ENCODE measurements around the gene OSTM1.

The OSTM1 gene

DNA sequence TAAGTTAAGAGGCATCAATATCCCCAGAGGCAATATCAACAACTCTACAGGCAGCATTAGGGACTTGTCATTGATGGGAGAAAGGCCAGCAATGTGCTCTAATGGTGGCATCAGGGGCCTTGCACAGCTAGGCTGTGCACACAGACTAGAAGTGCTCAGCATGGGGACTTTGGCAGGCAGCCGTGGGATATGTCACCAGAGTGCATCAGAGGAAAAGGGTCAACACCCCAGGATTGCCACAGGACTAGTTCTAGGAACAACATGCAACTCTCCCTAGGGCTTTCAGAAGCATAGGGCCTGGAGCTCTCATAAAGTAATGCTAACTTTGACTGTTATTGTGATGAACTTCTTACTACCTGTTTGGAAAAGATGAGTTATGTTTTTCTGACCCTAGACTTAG, 32.2 kb upstream of the OSTM1 start:
- H3K36me3 ChIP-seq (replicated peaks) = no peaks in the 10 kb centered on the region
- in situ Hi-C loops (cut with HindIII; ENCODE audit: low pct_ligation_motif_present, low sequenced_read_pairs) = loop anchor here (25.0 kb wide), 1 partner anchor 381 kb away; no protein-coding TSS in a partner anchor
- H3K27me3 ChIP-seq (replicated peaks) = peaks cover 2% of the 10 kb centered on the region
- H3K27ac ChIP-seq = no peak overlapping the region
- DNase-seq = no peak
- no peak overlapping the region for H3K4me3 ChIP-seq (ENCODE audit: low read depth, low read length)
- TF ChIP-seq, protein P1, sequence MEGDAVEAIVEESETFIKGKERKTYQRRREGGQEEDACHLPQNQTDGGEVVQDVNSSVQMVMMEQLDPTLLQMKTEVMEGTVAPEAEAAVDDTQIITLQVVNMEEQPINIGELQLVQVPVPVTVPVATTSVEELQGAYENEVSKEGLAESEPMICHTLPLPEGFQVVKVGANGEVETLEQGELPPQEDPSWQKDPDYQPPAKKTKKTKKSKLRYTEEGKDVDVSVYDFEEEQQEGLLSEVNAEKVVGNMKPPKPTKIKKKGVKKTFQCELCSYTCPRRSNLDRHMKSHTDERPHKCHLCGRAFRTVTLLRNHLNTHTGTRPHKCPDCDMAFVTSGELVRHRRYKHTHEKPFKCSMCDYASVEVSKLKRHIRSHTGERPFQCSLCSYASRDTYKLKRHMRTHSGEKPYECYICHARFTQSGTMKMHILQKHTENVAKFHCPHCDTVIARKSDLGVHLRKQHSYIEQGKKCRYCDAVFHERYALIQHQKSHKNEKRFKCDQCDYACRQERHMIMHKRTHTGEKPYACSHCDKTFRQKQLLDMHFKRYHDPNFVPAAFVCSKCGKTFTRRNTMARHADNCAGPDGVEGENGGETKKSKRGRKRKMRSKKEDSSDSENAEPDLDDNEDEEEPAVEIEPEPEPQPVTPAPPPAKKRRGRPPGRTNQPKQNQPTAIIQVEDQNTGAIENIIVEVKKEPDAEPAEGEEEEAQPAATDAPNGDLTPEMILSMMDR (IDR thresholded peaks at IDR 0.05; ENCODE audit: low read depth, low read length, missing control alignments) = no peak

DNA sequence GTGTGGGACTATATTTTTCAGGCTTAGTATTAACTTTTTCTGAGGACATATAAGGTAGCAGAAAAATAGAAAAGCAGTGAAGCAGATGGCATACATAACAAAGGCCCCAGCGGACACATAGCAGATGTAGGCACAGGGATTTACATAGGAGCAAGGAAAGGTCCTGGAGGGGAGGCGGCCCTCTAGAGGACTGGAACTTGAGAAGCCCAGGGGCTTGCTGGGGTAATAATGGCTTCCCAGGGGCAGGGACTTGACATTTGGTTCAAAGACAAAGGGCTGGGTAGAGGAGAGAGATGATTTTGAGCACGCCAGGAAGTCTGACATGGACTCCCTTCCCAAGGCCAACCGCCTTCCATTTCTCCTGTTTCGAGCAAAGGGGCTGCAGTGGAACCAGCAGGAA, 31.7 kb upstream of the OSTM1 start:
- no peaks in the 10 kb centered on the region for H3K36me3 ChIP-seq (replicated peaks)
- in situ Hi-C loops (cut with HindIII; ENCODE audit: low pct_ligation_motif_present, low sequenced_read_pairs) = loop anchor here (25.0 kb wide), 1 partner anchor 381 kb away; no protein-coding TSS in a partner anchor
- H3K4me3 ChIP-seq (ENCODE audit: low read depth, low read length) = no peak overlapping the region
- peaks cover 2% of the 10 kb centered on the region for H3K27me3 ChIP-seq (replicated peaks)
- H3K27ac ChIP-seq = no peak overlapping the region
- TF ChIP-seq, protein P1 (IDR thresholded peaks at IDR 0.05; ENCODE audit: low read depth, low read length, missing control alignments) = no peak
- no peak for DNase-seq

DNA sequence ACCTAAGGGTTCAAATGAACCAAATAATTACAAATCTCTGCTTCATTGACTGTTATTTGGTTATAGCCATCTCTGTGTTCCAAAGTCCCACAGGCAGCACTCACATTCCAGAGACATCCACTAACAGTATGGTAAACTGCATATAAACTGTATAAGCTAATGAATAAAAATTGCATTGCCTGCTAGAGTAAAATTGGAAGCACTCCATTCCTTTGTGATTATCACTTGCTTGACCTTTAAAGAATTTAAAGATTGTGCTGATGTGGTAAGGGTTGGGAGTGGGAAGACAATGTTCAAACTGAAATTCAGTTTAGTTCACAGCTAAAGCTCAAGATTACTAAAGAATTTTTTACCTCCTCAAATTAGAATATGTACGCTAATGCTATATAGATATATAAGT, 31.0 kb upstream of the OSTM1 start:
- in situ Hi-C loops (cut with HindIII; ENCODE audit: low pct_ligation_motif_present, low sequenced_read_pairs) = loop anchor here (25.0 kb wide), 1 partner anchor 382 kb away; no protein-coding TSS in a partner anchor
- DNase-seq = no peak
- TF ChIP-seq, protein P1 (IDR thresholded peaks at IDR 0.05; ENCODE audit: low read depth, low read length, missing control alignments) = no peak

DNA sequence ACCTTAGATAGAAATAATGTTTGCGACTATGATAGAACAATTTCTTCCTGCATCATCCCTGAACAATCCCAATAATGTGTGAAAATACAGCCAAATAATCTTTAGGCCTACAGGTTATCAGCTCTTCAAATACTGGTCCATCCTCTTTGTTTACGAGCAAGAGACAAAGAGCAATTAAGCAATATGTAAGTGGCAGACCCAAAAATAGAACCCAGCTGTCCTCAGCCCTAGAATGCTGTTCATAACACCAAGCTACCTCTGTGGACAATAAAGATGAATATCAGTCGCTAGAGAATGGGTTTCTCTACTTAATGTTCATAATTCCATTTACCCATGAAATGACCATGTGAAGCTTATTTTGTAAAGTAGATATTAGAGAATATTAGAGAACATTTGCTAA, 28.4 kb upstream of the OSTM1 start:
- no peak for DNase-seq
- no peak overlapping the region for H3K27ac ChIP-seq
- TF ChIP-seq, protein P1 (IDR thresholded peaks at IDR 0.05; ENCODE audit: low read depth, low read length, missing control alignments) = no peak
- H3K27me3 ChIP-seq (replicated peaks) = no peaks in the 10 kb centered on the region
- in situ Hi-C loops (cut with HindIII; ENCODE audit: low pct_ligation_motif_present, low sequenced_read_pairs) = loop anchor here (25.0 kb wide), 1 partner anchor 384 kb away; no protein-coding TSS in a partner anchor
- H3K36me3 ChIP-seq (replicated peaks) = no peaks in the 10 kb centered on the region
- no peak overlapping the region for H3K4me3 ChIP-seq (ENCODE audit: low read depth, low read length)

More for the DNA sequence above, 31.0 kb upstream of the OSTM1 start:
- Histone ChIP-seq H3K27ac (no peak overlapping the region), H3K27me3 (replicated peaks) (peaks cover under 1% of the 10 kb centered on the region), H3K4me3 (ENCODE audit: low read depth, low read length) (no peak overlapping the region), H3K36me3 (replicated peaks) (no peaks in the 10 kb centered on the region)

DNA sequence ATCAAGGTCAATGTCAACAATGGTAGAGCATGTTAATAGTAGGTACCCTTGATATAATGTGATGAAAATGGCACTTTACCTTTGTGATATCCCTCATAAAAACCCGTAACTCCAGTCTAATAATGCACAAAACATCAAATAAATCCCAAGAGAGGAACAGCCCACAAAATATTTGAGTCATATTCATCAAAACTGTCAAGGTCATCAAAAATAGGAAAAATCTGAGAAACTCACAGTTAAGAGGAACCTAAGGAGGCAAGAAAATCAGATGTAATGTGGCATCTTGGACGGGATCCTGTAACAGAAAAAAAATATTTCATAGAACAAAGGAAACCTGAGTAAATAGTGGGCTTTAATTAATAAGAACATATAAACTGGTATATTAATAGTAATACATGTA, 25.5 kb upstream of the OSTM1 start:
- Histone ChIP-seq H3K4me3 (ENCODE audit: low read depth, low read length) (no peak overlapping the region), H3K27ac (no peak overlapping the region), H3K27me3 (replicated peaks) (no peaks in the 10 kb centered on the region), H3K36me3 (replicated peaks) (no peaks in the 10 kb centered on the region)
- in situ Hi-C loops (cut with HindIII; ENCODE audit: low pct_ligation_motif_present, low sequenced_read_pairs) = loop anchor here (25.0 kb wide), 1 partner anchor 387 kb away; no protein-coding TSS in a partner anchor
- TF ChIP-seq, protein P1 (IDR thresholded peaks at IDR 0.05; ENCODE audit: low read depth, low read length, missing control alignments) = no peak
- DNase-seq = no peak

DNA sequence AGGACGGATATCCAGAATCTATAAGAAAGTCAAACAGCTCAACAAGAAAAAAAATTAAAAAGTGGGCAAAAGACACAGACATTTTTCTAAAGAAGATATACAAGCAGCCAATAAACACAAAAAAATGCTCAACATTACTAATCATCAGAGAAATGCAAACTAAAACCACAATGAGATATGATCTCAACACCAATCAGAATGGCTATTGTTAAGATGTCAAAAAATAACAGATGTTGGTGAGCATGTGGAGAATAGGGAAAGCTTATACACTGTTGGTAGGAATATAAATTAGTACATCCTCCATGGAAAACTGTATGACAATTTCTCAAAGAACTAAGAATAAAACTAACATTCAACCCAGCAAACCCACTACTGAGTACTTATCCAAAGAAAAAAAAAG, 23.3 kb upstream of the OSTM1 start:
- in situ Hi-C loops (cut with HindIII; ENCODE audit: low pct_ligation_motif_present, low sequenced_read_pairs) = no loop called here
- H3K36me3 ChIP-seq (replicated peaks) = no peaks in the 10 kb centered on the region
- no peak for DNase-seq
- no peak overlapping the region for H3K27ac ChIP-seq
- H3K4me3 ChIP-seq (ENCODE audit: low read depth, low read length) = no peak overlapping the region
- TF ChIP-seq, protein P1 (IDR thresholded peaks at IDR 0.05; ENCODE audit: low read depth, low read length, missing control alignments) = no peak
- H3K27me3 ChIP-seq (replicated peaks) = no peaks in the 10 kb centered on the region
